OCI-LY1 (cell line): Measurements from ENCODE around the gene PTTG2.

Source experiments
- EZH2 ChIP-seq: fragments of 200-600 bp; sonication (generic), shearing (Covaris generic); IDR thresholded peaks from 2 replicates; pipeline ENCODE4 v1.8.0; 2017; ENCODE audit warnings: borderline replicate concordance, mixed run types, mild to moderate bottlenecking, antibody characterized with exemption, low read length, moderate library complexity, mixed read lengths
- TF ChIP-seq, protein P1 (sequence below): fragments of 200-600 bp; sonication (generic), shearing (Covaris generic); IDR thresholded peaks from 2 replicates; pipeline ENCODE4 v1.5.1; 2017; ENCODE audit warnings: mild to moderate bottlenecking, antibody characterized with exemption, low read length, moderate library complexity, mixed read lengths

DNA sequence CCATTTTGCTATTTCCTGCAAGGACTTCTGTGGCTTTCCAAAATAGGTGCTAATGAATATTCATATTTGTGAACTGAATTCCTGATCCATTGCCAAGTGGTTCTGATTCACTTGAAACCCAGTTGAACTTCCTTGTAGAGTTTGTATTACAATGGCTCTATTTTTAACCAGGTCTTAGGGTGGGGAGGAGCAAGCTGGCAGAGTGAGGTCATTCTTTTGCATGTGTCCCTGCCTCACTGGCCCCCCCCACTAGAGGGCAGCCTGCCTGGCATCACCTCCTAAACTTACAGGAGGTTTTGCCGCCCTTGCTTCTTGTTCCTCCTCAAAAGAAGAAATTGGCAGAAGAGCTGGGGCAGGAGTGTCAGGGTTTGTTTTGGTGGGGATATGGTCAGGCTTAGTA, 10.5 kb downstream of the PTTG2 start:
- TF ChIP-seq, protein P1, sequence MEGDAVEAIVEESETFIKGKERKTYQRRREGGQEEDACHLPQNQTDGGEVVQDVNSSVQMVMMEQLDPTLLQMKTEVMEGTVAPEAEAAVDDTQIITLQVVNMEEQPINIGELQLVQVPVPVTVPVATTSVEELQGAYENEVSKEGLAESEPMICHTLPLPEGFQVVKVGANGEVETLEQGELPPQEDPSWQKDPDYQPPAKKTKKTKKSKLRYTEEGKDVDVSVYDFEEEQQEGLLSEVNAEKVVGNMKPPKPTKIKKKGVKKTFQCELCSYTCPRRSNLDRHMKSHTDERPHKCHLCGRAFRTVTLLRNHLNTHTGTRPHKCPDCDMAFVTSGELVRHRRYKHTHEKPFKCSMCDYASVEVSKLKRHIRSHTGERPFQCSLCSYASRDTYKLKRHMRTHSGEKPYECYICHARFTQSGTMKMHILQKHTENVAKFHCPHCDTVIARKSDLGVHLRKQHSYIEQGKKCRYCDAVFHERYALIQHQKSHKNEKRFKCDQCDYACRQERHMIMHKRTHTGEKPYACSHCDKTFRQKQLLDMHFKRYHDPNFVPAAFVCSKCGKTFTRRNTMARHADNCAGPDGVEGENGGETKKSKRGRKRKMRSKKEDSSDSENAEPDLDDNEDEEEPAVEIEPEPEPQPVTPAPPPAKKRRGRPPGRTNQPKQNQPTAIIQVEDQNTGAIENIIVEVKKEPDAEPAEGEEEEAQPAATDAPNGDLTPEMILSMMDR = peak; percentile 71
- no peak for TF ChIP-seq EZH2
